GM20431 (cell line): Measurements from ENCODE around the gene CYFIP1.

Experiments
- in situ Hi-C: fragments of 300-500 bp; cut with MseI, MboI; formaldehyde crosslinking; loops from one replicate; pipeline ENCODE4 v1.15.0; 2020; ENCODE audit warnings: low sequenced_read_pairs; ENCODE audit not compliant: unreplicated experiment

The CYFIP1 gene

GRCh38 chr15:22969489-22969888 lies 10.7 kb downstream of the CYFIP1 start:
- in situ Hi-C loops, result no loop called here

DNA sequence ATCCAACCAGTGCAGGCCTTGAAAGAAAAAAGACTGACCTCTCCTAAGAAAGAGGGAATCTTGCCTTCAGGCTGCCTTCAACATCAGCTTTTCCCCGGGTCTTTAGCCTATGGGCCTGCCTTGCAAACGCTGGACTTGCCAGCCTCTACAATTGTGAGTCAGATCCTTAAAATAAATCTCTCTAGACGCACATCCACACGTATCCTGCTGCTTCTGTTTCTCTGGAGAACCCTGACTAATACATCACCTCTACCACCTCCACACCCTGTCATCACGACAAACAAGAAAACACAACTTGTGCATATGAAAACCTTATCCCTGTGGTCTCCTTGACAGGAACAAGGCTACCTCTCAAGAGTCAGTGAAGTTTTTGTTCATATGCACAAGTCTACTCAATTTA lies 11.8 kb downstream of the CYFIP1 start:
- in situ Hi-C loops, result no loop called here

DNA sequence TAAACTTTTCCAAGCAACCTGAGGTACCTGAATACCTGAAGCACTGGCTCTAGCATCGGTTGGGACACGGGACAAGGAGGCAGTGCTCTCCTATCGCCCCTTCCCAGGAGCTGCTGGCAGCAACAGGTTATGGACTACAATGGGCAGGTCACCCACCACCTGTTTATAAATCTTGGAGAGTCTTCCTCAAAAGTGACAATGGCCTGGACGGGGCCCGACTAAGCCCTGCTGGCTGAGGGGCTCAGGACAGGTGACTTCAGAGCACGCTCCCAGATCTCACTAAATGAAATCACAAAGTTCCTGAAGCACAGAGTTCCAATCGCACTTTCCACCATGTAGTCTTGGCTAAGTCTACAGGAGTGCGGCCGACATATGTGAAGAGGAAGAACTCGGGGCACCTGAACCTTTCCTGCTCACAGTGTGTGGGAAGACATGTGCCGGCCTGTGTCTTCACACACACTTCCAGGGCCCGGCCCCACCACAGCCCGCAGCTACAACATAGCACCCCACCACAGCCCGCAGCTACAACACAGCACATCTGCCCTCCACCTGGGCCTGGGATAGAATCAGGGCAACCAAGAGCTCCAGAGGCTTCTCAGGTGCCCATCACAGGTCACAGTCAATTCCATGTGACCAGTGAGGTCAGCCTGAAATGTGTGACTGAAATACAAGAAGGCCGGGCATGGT lies 12.9 kb downstream of the CYFIP1 start:
- in situ Hi-C loops, result no loop called here

- in situ Hi-C loops, result no loop called here
These were observed 13.7 kb downstream of the CYFIP1 start for GRCh38 chr15:22966321-22967083.

- in situ Hi-C loops, result no loop called here
These were observed 16.5 kb downstream of the CYFIP1 start for GRCh38 chr15:22963641-22964040.

GRCh38 chr15:22962611-22963010 lies 17.6 kb downstream of the CYFIP1 start:
- in situ Hi-C loops, result no loop called here

GRCh38 chr15:22961762-22962161 lies 18.4 kb downstream of the CYFIP1 start:
- in situ Hi-C loops, result no loop called here

- in situ Hi-C loops, result no loop called here
These were observed 19.6 kb downstream of the CYFIP1 start for GRCh38 chr15:22960556-22960955.

GRCh38 chr15:22960126-22960525 lies 20.0 kb downstream of the CYFIP1 start:
- in situ Hi-C loops, result no loop called here

DNA sequence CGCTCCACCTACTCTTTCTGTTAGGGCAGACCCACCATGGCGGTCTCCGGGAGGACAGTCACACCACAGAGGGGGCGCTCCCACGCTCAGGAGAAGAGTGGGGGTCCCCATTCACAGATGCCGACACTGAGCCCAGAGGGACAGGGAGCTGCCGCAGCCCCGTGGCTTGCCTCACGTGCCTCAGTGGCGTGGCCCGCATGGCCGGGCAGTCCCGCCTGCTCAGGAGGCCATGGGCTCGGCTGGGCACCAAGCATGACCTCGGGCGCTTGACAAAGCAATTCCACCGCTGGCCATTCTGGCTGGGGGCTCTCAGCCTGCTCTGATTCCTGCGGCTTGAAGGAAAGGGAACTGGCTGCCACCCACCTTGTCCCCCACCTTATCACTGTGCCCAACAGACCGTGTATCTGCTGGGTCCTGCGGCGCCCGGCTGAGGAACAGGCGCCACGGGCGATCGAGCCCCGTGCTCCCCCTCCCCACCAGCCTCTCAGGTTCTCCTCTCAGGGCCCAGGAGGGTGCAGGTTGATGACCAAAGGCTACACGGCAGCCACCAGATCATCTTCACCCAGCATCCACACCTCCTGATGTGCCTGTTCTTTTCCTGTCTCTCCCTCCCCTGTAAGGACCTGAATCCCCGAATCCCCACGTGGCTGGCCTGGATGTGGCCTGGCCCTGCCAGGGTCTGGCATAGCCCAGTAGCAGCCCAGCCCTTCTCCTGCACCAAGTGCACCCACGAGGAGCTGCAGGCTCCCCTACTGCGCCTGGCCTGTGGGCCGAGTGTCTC lies 20.7 kb downstream of the CYFIP1 start:
- in situ Hi-C loops, result no loop called here

DNA sequence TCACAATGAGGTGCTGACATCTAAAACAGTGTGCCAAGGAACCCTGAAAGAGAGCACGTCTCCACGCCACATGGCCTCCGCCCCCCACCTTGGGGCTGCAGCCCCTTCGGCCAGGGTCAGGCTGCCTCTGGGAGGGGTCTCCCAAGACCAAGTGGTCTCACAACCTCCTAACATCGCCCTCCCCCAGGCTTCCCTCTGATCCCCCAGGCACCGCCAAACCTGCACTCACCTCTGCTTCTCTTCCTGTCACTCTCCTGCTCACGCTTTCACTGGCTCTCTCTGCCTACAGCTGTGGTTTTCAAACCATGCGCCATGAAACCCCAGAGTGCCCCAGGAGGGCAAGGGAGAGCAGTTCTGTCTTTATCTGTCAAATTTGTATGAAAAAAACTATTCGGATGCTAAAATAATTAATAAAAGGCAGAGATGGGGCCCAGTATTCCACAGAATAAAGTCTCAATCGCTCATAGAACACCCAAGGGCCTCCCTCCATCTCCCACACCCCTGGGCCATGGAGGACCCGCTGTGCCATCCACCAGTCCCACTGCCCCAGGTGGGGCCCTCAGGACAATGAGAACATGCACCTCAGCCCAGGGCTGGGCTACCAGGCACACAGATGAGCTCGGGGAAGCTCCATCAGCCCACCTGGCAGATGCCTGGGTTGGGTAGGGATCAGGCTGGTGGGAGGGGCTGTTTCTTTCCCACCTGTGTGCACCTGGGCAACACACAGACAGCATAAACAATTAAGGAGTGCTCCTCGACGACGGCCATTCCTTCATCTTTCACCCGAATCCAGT lies 21.5 kb downstream of the CYFIP1 start:
- in situ Hi-C loops, result no loop called here

DNA sequence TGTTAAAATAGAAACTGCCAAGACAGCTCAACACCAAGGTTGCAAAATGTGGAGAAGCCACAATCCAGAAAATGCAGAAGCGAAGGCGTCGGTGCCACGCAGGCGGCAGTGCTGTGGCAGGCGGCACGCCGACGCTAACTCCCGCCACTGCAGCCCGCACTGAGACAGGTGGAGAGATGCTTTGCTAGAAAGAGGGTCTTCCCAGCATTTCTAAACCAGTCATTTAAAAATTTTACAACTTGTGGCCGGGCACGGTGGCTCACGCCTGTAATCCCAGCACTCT lies 23.2 kb downstream of the CYFIP1 start:
- in situ Hi-C loops, result no loop called here

GRCh38 chr15:22956257-22956977 lies 23.8 kb downstream of the CYFIP1 start:
- in situ Hi-C loops, result no loop called here

GRCh38 chr15:22955544-22956119 lies 24.5 kb downstream of the CYFIP1 start:
- in situ Hi-C loops, result no loop called here

DNA sequence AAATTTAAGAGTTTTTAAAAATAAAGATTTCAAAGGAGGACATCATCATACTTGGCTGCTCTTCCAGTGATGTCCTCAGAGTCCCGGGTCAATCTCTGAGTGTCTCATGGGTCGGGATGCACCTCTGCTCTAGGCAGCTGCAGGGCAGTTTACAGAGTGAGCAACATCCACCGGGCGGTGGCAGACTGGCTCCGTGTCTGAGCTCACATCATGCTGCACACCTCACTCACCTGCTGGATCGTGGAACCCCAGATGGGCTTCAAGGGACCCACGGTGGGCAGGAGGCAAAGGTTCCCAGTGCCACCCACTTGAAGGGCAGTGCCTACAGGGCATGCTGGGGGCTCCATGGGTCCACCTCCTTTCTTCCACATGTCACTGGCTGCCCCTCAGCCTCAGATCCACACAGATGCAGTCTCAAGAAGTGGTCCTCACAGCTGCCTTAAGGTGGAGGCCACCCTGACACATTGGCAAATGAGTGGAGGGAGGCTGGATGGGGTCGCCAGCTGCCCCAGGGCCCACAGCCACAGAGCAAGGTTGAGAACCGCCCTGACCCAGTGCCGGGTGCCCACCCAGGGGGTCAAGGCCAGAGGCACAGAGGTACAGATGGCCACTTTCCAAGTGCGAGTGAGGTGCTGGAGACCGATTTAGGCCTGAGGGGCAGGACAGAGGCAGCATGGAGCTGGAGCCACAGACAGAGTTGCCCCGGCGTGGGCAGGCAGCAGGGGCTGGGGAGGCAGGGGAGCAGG lies 25.2 kb downstream of the CYFIP1 start:
- in situ Hi-C loops, result no loop called here

DNA sequence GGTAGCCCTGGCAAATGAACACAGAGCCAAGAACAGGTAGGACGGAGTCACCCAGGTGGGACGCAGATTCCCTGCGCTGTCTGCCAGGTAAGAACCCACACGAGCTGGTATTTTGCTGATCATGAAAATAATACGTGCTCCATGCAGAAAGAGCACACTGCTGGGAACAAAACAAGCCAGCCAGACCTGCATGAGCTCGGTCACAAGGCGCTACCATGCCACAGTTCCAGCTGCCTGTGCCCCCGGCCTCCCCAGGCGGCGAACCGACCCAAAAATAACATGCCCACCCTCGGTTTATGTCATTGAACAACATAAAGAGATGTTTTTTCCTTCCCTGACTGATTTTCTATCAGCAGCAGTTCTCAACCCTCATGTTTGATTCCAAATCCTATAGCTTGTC lies 25.8 kb downstream of the CYFIP1 start:
- in situ Hi-C loops, result no loop called here

- in situ Hi-C loops, result no loop called here
These were observed 27.2 kb downstream of the CYFIP1 start for GRCh38 chr15:22952796-22953579.
